T-cell (primary cell): ENCODE results near the gene ATRN. TPM values are rescaled to one million over a fixed set of nuclear protein-coding genes. Genes with fewer than 3 reads are reported as not detected.
A peak's percentile ranks its signal among the peaks of the same experiment; 100 is the strongest.
"Not testable (repeated sequence)": the region's sequence is repeated elsewhere in the genome, so short reads cannot be mapped to it uniquely, and the experiment has no call there.

Experiments used
- ATAC-seq, 4 experiments: fragments of 200-7000 bp in 3 of 4; fragments of 150-1000 bp in 1 of 4; cut with Tn5 transposase; replicated peaks in 1 of 4; 1 replicate in 3 of 4; 2 replicates in 1 of 4; pipeline ENCODE4 v1.10.0; 2021; ENCODE audit warnings: moderate library complexity in 3 of 4, mild to moderate bottlenecking in 2 of 4, moderate number of reproducible peaks in 1 of 4
- CTCF ChIA-PET, 2 donors: fragments of 300-600 bp; sonication (Branson Sonifier 250); formaldehyde crosslinking; loops; one replicate each; lab custom pipeline; 2022; ENCODE audit warnings: antibody characterized with exemption in 2 of 2; lab: Charles Lee
- POLR2A ChIA-PET, 2 donors: fragments of 300-600 bp; sonication (Branson Sonifier 250); formaldehyde crosslinking; loops; one replicate each; lab custom pipeline; 2022; ENCODE audit warnings: antibody characterized with exemption in 2 of 2; lab: Charles Lee
- DNase-seq, 35 experiments: peaks; one replicate each; pipeline versions ENCODE4 v3.0.0 to v3.0.0-alpha.2; 2013 to 2023
- H3K27ac ChIP-seq: one replicate; pipeline ENCODE4 v1.5.1; 2013; ENCODE audit warnings: low read length
- H3K27me3 ChIP-seq, 2 experiments: replicated peaks in 1 of 2; 1 replicate in 1 of 2; 2 replicates in 1 of 2; pipeline versions ENCODE4 v1.6.1 to v1.7.0; 2013; ENCODE audit warnings: low read length in 1 of 2, mixed read lengths in 1 of 2; ENCODE audit not compliant: control insufficient read depth in 2 of 2, insufficient read depth in 2 of 2; ENCODE audit errors: extremely low read depth in 1 of 2
- H3K36me3 ChIP-seq, 2 donors: 1 replicate in 1 of 2; 2 replicates in 1 of 2; pipeline versions ENCODE4 v1.6.1 to v1.7.0; 2013; ENCODE audit warnings: low read length in 1 of 2; ENCODE audit not compliant: control insufficient read depth in 2 of 2, insufficient read depth in 1 of 2; ENCODE audit errors: extremely low read depth in 1 of 2
- H3K4me1 ChIP-seq, 2 experiments: 1 replicate in 1 of 2; 2 replicates in 1 of 2; pipeline versions ENCODE4 v1.6.1 to v1.7.0; 2013; ENCODE audit warnings: low read length in 2 of 2, mixed read lengths in 1 of 2; ENCODE audit not compliant: insufficient read depth in 2 of 2, control insufficient read depth in 1 of 2; ENCODE audit errors: extremely low read depth in 1 of 2
- H3K4me3 ChIP-seq, 2 donors: 1 replicate in 1 of 2; 2 replicates in 1 of 2; pipeline versions ENCODE4 v1.5.1 to v1.7.0; 2013; ENCODE audit warnings: mild to moderate bottlenecking in 2 of 2, low read length in 1 of 2, moderate library complexity in 1 of 2; ENCODE audit not compliant: control insufficient read depth in 1 of 2; ENCODE audit errors: extremely low read depth in 1 of 2
- H3K9me3 ChIP-seq: 2 replicates; pipeline ENCODE4 v1.7.0; 2013
- H3K27ac Mint-ChIP-seq, 2 donors: one replicate each; pipeline ENCODE4 v1.8.0; 2020 to 2021; ENCODE audit warnings: mild to moderate bottlenecking in 2 of 2, mixed read lengths in 2 of 2
- H3K27me3 Mint-ChIP-seq, 2 donors: one replicate each; pipeline ENCODE4 v1.8.0; 2021 to 2022; ENCODE audit warnings: mixed read lengths in 2 of 2
- H3K36me3 Mint-ChIP-seq: one replicate; pipeline ENCODE4 v1.8.0; 2021; ENCODE audit warnings: mixed read lengths
- H3K4me1 Mint-ChIP-seq, 3 donors: one replicate each; pipeline ENCODE4 v1.8.0; 2020 to 2022; ENCODE audit warnings: mixed read lengths in 3 of 3, mild to moderate bottlenecking in 1 of 3
- H3K4me3 Mint-ChIP-seq, 3 donors: one replicate each; pipeline ENCODE4 v1.8.0; 2020 to 2022; ENCODE audit warnings: mild to moderate bottlenecking in 3 of 3, mixed read lengths in 3 of 3, moderate library complexity in 3 of 3
- H3K9me3 Mint-ChIP-seq, 3 donors: one replicate each; pipeline ENCODE4 v1.8.0; 2020 to 2022; ENCODE audit warnings: mixed read lengths in 3 of 3
- WGBS: methylation state at CpG from one replicate; pipeline ENCODE4 v1.1.5; 2013; ENCODE audit warnings: missing lambda C conversion rate; ENCODE audit not compliant: insufficient coverage; 5-methylcytosine and 5-hydroxymethylcytosine counted together
- total RNA-seq, 35 experiments: library from RNA in 6 of 35; stranded (reverse) in 6 of 35; fragments of 120-200 nt in 1 of 35; gene quantifications; one replicate each; pipeline versions ENCODE4 v1.2.1 to v1.2.4 and lab custom pipeline; 2013 to 2026

ATRN gene
- total RNA-seq, 5 donors from 2014 or later (not counting 1 experiment from before 2014, with no cell fraction given) = 13.6 to 15.8 (median 13.7) TPM

DNA sequence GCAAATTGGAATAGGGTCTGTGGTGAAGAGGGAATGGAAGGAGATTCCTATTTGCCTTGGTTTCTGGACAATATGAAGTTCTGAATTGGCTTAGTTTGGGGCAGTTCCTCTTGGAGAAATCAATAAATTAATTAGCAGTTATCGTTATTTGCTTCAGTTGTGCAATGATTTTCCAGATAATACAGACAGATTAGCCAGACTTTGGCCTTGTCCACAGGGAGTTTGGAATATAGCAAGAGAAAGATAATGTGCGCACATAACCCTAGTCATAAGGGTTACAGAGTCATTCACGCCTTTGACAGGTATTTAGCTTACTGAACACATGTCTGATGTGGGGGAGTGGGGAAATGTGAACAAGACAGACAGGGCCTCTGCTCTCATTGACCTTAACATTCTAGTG, 1.3 kb downstream of the ATRN start:
- ATAC-seq = no peak
- Mint-ChIP-seq H3K4me1 (peaks cover 30 to 40% (median 38%) of the 10 kb centered on the region in 3 donors), H3K9me3 (no peaks in the 10 kb centered on the region), H3K27ac (peak overlapping the region in 1 of 2 donors; percentile 87), H3K27me3 (no peaks in the 10 kb centered on the region), H3K36me3 (no peaks in the 10 kb centered on the region), H3K4me3 (peak overlapping the region; percentile 91 to 96 (median 93))
- no peaks in the 10 kb centered on the region for H3K36me3 ChIP-seq
- peak overlapping the region; percentile 81 to 90 for H3K4me3 ChIP-seq
- WGBS = 100% methylated on average over 2 of the region's 3 CpGs
- peaks cover 19 to 29% of the 10 kb centered on the region in 2 experiments for H3K4me1 ChIP-seq
- ChIA-PET POLR2A (no interaction called here), CTCF (interaction anchor here in 1 of 2 donors (0.6 kb wide), 1 partner anchor 1732 kb away, joined by 4 read pairs; no protein-coding TSS in a partner anchor)
- H3K27ac ChIP-seq = no peak overlapping the region
- H3K27me3 ChIP-seq = no peaks in the 10 kb centered on the region
- H3K9me3 ChIP-seq = no peaks in the 10 kb centered on the region
- no peak for DNase-seq

DNA sequence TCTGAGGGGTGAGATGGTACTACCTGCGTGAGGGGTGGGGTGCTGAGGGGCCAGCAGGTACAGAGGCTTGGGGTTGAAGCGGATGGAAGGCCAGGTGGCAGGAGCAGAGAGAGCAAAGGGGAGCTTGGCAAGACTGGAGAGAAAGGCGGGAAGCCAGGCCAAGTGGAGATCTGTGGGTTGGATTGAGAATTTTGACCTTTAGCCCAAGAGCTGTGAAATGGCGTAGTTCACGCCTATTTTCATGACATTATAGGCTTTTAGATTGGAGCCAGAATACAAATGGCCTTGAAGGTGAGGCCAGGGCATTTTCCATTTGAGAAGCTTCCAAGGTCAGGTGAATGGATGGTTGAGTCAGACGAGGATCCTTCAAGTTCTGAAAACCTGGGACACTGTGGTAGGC, 2.5 kb downstream of the ATRN start:
- Histone ChIP-seq H3K4me1 (peaks cover 19 to 29% of the 10 kb centered on the region in 2 experiments), H3K4me3 (no peak overlapping the region), H3K27ac (no peak overlapping the region), H3K36me3 (no peaks in the 10 kb centered on the region), H3K9me3 (no peaks in the 10 kb centered on the region), H3K27me3 (no peaks in the 10 kb centered on the region)
- Mint-ChIP-seq H3K27ac (no peak overlapping the region), H3K27me3 (no peaks in the 10 kb centered on the region), H3K4me1 (peaks cover 30 to 42% (median 42%) of the 10 kb centered on the region in 3 donors), H3K9me3 (no peaks in the 10 kb centered on the region), H3K4me3 (peak overlapping the region in 2 of 3 donors; percentile 5 to 96), H3K36me3 (no peaks in the 10 kb centered on the region)
- ATAC-seq (no peak), DNase-seq (no peak)
- whole genome bisulfite sequencing = 96% methylated on average over 6 of the region's 6 CpGs
- CTCF ChIA-PET = no interaction called here
- POLR2A ChIA-PET = no interaction called here

DNA sequence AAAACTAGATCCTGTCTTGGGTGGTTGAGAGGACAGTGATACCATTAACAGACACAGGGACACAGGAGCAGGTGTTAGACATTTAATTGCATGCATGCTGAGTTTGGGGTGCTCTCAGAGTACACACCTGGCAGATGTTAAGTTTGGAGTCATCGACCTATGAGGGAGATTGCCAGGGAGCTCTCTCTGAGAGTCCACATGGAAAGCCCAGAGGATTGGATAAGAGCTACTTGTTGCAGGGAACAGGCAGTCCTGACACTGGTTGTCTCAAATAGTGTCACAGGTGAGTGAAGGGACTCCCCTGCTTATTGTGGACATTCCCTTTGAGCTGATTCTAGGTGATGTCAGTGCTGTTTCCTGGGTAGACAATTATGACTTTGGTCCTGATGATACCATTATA, 3.1 kb downstream of the ATRN start:
- peak overlapping the region in 1 of 3 donors; percentile 96 for H3K4me3 Mint-ChIP-seq
- POLR2A ChIA-PET = no interaction called here

DNA sequence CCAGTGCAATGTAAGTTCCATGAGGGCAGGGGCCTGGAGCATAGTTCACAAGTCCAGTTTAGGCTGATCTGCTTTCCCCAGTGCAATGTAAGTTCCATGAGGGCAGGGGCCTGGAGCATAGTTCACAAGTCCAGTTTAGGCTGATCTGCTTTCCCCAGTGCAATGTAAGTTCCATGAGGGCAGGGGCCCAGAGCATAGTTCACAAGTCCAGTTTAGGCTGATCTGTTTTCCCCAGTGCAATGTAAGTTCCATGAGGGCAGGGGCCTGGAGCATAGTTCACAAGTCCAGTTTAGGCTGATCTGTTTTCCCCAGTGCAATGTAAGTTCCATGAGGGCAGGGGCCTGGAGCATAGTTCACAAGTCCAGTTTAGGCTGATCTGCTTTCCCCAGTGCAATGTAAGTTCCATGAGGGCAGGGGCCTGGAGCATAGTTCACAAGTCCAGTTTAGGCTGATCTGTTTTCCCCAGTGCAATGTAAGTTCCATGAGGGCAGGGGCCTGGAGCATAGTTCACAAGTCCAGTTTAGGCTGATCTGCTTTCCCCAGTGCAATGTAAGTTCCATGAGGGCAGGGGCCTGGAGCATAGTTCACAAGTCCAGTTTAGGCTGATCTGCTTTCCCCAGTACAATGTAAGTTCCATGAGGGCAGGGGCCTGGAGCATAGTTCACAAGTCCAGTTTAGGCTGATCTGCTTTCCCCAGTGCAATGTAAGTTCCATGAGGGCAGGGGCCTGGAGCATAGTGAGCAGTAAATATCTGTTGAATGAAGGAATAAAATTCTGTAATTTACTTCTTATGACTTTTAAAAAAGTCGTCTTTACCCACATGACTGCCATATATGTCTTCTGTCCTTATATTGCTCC, 6.4 kb downstream of the ATRN start:
- CTCF ChIA-PET, H3K9me3 ChIP-seq, H3K27ac Mint-ChIP-seq, H3K4me3 ChIP-seq, H3K36me3 Mint-ChIP-seq, H3K4me3 Mint-ChIP-seq, DNase-seq, H3K27me3 Mint-ChIP-seq, H3K27ac ChIP-seq, POLR2A ChIA-PET, H3K36me3 ChIP-seq, H3K27me3 ChIP-seq, H3K9me3 Mint-ChIP-seq, ATAC-seq: not testable (repeated sequence)
- peaks cover 9 to 12% of the 10 kb centered on the region in 2 experiments for H3K4me1 ChIP-seq
- peaks cover 36 to 40% (median 38%) of the 10 kb centered on the region in 3 donors for H3K4me1 Mint-ChIP-seq
- no CpG with 5 or more reads among the region's 1 CpG for WGBS

More for the DNA sequence above, 3.1 kb downstream of the ATRN start:
- no peak for DNase-seq
- Mint-ChIP-seq H3K27me3 (no peaks in the 10 kb centered on the region), H3K9me3 (no peaks in the 10 kb centered on the region), H3K4me1 (peaks cover 30 to 45% (median 44%) of the 10 kb centered on the region in 3 donors), H3K27ac (no peak overlapping the region), H3K36me3 (peaks cover 3% of the 10 kb centered on the region)
- no peak overlapping the region for H3K4me3 ChIP-seq
- H3K36me3 ChIP-seq = no peaks in the 10 kb centered on the region
- no peaks in the 10 kb centered on the region for H3K9me3 ChIP-seq
- H3K4me1 ChIP-seq = peaks cover 19 to 29% of the 10 kb centered on the region in 2 experiments
- no peak for ATAC-seq
- CTCF ChIA-PET = no interaction called here
- no peaks in the 10 kb centered on the region for H3K27me3 ChIP-seq
- H3K27ac ChIP-seq = no peak overlapping the region
- no CpG with 5 or more reads among the region's 1 CpG for WGBS

DNA sequence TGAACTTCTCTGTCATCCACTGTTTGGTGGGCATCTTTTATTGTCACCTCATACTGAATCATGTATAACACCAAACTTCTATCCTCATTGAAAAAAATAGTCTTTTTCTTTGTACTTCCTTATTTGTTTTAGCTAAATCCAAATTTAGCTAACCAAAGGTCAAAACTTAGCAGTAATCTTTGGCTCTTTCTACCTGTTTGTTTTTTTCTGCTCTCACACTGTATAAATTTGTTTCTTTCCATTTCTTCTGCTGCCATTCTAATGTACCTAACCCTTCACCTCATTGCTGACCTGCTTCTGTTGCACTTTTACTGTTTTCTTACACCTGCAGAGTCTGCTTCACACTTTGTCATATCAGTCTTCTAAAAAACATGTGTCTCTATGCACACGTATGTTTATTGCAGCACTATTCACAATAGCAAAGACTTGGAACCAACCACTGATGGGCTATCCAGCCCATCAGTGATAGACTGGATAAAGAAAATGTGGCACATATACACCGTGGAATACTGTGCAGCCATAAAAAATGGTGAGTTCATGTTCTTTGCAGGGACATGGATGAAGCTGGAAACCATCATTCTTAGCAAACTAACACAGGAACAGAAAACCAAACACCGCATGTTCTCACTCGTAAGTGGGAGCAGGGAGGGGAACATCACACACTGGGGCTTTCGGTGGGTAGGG, 7.2 kb downstream of the ATRN start:
- no peaks in the 10 kb centered on the region for H3K27me3 ChIP-seq
- ATAC-seq = no peak
- H3K27me3 Mint-ChIP-seq = no peaks in the 10 kb centered on the region
- whole genome bisulfite sequencing = 60% methylated on average over 1 of the region's 5 CpGs
- no peaks in the 10 kb centered on the region for H3K9me3 ChIP-seq
- ChIA-PET CTCF (no interaction called here), POLR2A (interaction anchor here in 1 of 2 donors (0.6 kb wide), 1 partner anchor 185 kb away, joined by 3 read pairs; no protein-coding TSS in a partner anchor)
- DNase-seq = no peak
- peaks cover 0 to 6% of the 10 kb centered on the region in 2 donors for H3K36me3 ChIP-seq
- H3K36me3 Mint-ChIP-seq = peaks cover 6% of the 10 kb centered on the region
- H3K4me3 Mint-ChIP-seq = no peak overlapping the region
- no peaks in the 10 kb centered on the region for H3K9me3 Mint-ChIP-seq
- H3K27ac ChIP-seq = no peak overlapping the region
- peaks cover 29 to 40% (median 34%) of the 10 kb centered on the region in 3 donors for H3K4me1 Mint-ChIP-seq
- H3K4me1 ChIP-seq = peaks cover 7 to 8% of the 10 kb centered on the region in 2 experiments
- H3K27ac Mint-ChIP-seq = no peak overlapping the region
- no peak overlapping the region for H3K4me3 ChIP-seq

DNA sequence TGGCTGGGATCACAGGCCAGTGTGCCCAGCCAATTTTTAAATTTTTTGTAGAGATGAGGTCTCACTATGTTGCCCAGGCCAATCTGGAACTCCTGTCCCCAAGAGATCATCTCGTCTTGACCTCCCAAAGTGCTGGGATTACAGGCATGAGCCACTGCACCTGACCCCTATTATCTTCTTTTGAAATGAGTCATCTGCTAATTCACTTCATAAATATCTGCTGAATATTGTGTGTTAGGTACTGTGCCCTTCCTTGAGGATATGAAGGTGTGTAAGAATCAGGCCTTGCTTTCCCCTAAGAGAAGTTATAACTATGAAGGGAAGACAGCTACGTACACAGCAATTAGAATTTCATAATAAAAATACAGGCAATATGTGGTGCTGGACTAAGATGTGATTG, 8.2 kb downstream of the ATRN start:
- POLR2A ChIA-PET = no interaction called here
- H3K4me1 ChIP-seq = peaks cover 0 to 2% of the 10 kb centered on the region in 2 experiments

More for the DNA sequence above, 8.2 kb downstream of the ATRN start:
- Histone ChIP-seq H3K4me3 (no peak overlapping the region), H3K27me3 (no peaks in the 10 kb centered on the region), H3K27ac (no peak overlapping the region), H3K36me3 (peaks cover 0 to 6% of the 10 kb centered on the region in 2 donors), H3K9me3 (no peaks in the 10 kb centered on the region)
- H3K27me3 Mint-ChIP-seq = no peaks in the 10 kb centered on the region
- H3K4me1 Mint-ChIP-seq = peaks cover 19 to 36% (median 24%) of the 10 kb centered on the region in 3 donors
- CTCF ChIA-PET = no interaction called here
- no peak overlapping the region for H3K27ac Mint-ChIP-seq
- no CpG with 5 or more reads among the region's 2 CpGs for WGBS
- DNase-seq (no peak), ATAC-seq (no peak)
- peaks cover 6% of the 10 kb centered on the region for H3K36me3 Mint-ChIP-seq
- no peak overlapping the region for H3K4me3 Mint-ChIP-seq
- no peaks in the 10 kb centered on the region for H3K9me3 Mint-ChIP-seq
